Fibroblast of lung (primary cell): ENCODE results near the gene ODAD3. TPM values are rescaled to one million over a fixed set of nuclear protein-coding genes. Genes with fewer than 3 reads are reported as not detected.

Source experiments
- DNase-seq, 2 donors: peaks; one replicate each; pipeline versions ENCODE4 v3.0.0 to v3.0.0-alpha.2; 2010; ENCODE audit warnings: low read depth in 2 of 2
- H2AFZ ChIP-seq: 2 replicates; pipeline ENCODE4 v1.5.1; 2012; ENCODE audit warnings: low read length, control low read depth, inconsistent platforms
- H3K27ac ChIP-seq: 2 replicates; pipeline ENCODE4 v1.5.1; 2011; ENCODE audit warnings: low read length, control low read depth; ENCODE audit not compliant: insufficient read depth
- H3K27me3 ChIP-seq: 2 replicates; pipeline ENCODE4 v1.5.1; 2011; ENCODE audit warnings: mild to moderate bottlenecking, low read length; ENCODE audit not compliant: control insufficient read depth, insufficient read depth
- H3K36me3 ChIP-seq: 2 replicates; pipeline ENCODE4 v1.5.1; 2011; ENCODE audit warnings: low read length; ENCODE audit not compliant: control insufficient read depth, insufficient read depth
- H3K4me1 ChIP-seq: 2 replicates; pipeline ENCODE4 v1.5.1; 2011; ENCODE audit warnings: low read length; ENCODE audit not compliant: control insufficient read depth, insufficient read depth; ENCODE audit errors: extremely low read depth
- H3K4me2 ChIP-seq: 2 replicates; pipeline ENCODE4 v1.5.1; 2011; ENCODE audit warnings: low read length, control low read depth; ENCODE audit not compliant: insufficient read depth; ENCODE audit errors: extremely low read depth
- H3K4me3 ChIP-seq, 4 experiments: fragments of 200-600 bp in 1 of 4; sonication (generic) in 1 of 4; replicated peaks in 1 of 4; 2 replicates each; pipeline ENCODE4 v1.5.1; 2011 to 2016; ENCODE audit warnings: low read length in 4 of 4, low read depth in 3 of 4, mild to moderate bottlenecking in 3 of 4, control low read depth in 2 of 4, inconsistent platforms in 1 of 4, mixed read lengths in 1 of 4; ENCODE audit not compliant: insufficient read depth in 1 of 4; ENCODE audit errors: control extremely low read depth in 1 of 4
- H3K79me2 ChIP-seq: 2 replicates; pipeline ENCODE4 v1.5.1; 2012; ENCODE audit warnings: mild to moderate bottlenecking, low read length, inconsistent platforms; ENCODE audit not compliant: control insufficient read depth, insufficient read depth
- H3K9ac ChIP-seq: 2 replicates; pipeline ENCODE4 v1.5.1; 2011; ENCODE audit warnings: mild to moderate bottlenecking, low read length, control low read depth; ENCODE audit not compliant: insufficient read depth
- H3K9me3 ChIP-seq: 2 replicates; pipeline ENCODE4 v1.5.1; 2012; ENCODE audit warnings: low read depth, low read length; ENCODE audit not compliant: control insufficient read depth, insufficient read depth
- H4K20me1 ChIP-seq: 2 replicates; pipeline ENCODE4 v1.5.1; 2011; ENCODE audit warnings: low read length; ENCODE audit not compliant: control insufficient read depth, insufficient read depth; ENCODE audit errors: extremely low read depth
- CTCF ChIP-seq, 2 donors: IDR thresholded peaks in 1 of 2; conservative IDR thresholded peaks in 1 of 2; 1 replicate in 1 of 2; 2 replicates in 1 of 2; pipeline ENCODE4 v1.5.1; 2011 to 2012; ENCODE audit warnings: low read length in 2 of 2, control low read depth in 1 of 2, inconsistent platforms in 1 of 2, low read depth in 1 of 2, mild to moderate bottlenecking in 1 of 2
- EZH2 ChIP-seq: IDR thresholded peaks from 2 replicates; pipeline ENCODE4 v1.5.1; 2012; ENCODE audit warnings: low read length, control low read depth, mild to moderate bottlenecking; ENCODE audit errors: missing control alignments
- polyA plus RNA-seq, 2 donors: library from polyadenylated mRNA; depleted of rRNA in 1 of 2; stranded (reverse) in 1 of 2; unstranded in 1 of 2; fragments of >200 nt; gene quantifications; 2 replicates each; pipeline ENCODE4 v1.2.1, GENCODE V29; 2011 to 2012; ENCODE audit warnings: missing spikeins in 1 of 2
- total RNA-seq: library from RNA; depleted of rRNA; stranded (reverse); fragments of >200 nt; gene quantifications from 2 replicates; pipeline ENCODE4 v1.2.1, GENCODE V29; 2014

Gene ODAD3
- total and polyA plus RNA-seq, 2 donors (not counting 1 experiment from before 2014, with no cell fraction given) = 0.32 to 0.66 TPM

- H3K4me1 ChIP-seq = no peaks in the 10 kb centered on the region
- peaks cover 9% of the 10 kb centered on the region for H3K27me3 ChIP-seq
- H3K9ac ChIP-seq = no peak overlapping the region
- no peak overlapping the region for H2AFZ ChIP-seq
- H4K20me1 ChIP-seq = no peaks in the 10 kb centered on the region
- H3K4me3 ChIP-seq = no peak overlapping the region
- TF ChIP-seq CTCF (conservative IDR thresholded peaks at IDR 0.05 in 1 of 2, IDR thresholded peaks at IDR 0.05 in 1 of 2; ENCODE audit: low read depth in 1 of 2, low read length in 2 of 2) (no peak), EZH2 (no peak)
- H3K9me3 ChIP-seq = no peaks in the 10 kb centered on the region
- no peaks in the 10 kb centered on the region for H3K36me3 ChIP-seq
- no peak overlapping the region for H3K27ac ChIP-seq
- no peaks in the 10 kb centered on the region for H3K79me2 ChIP-seq
- DNase-seq = no peak
- H3K4me2 ChIP-seq = no peak overlapping the region
Measured at GRCh38 chr19:11426656-11427055, 8.3 kb downstream of the ODAD3 start.

- Histone ChIP-seq H3K9me3 (no peaks in the 10 kb centered on the region), H3K4me2 (no peak overlapping the region), H3K27ac (no peak overlapping the region), H2AFZ (no peak overlapping the region), H3K79me2 (no peaks in the 10 kb centered on the region), H3K4me1 (no peaks in the 10 kb centered on the region), H3K36me3 (no peaks in the 10 kb centered on the region), H3K9ac (no peak overlapping the region), H3K4me3 (no peak overlapping the region), H4K20me1 (no peaks in the 10 kb centered on the region), H3K27me3 (peaks cover 9% of the 10 kb centered on the region)
- no peak for DNase-seq
- TF ChIP-seq EZH2 = no peak
- no peak for TF ChIP-seq CTCF (conservative IDR thresholded peaks at IDR 0.05 in 1 of 2, IDR thresholded peaks at IDR 0.05 in 1 of 2; ENCODE audit: low read depth in 1 of 2, low read length in 2 of 2)
Measured at GRCh38 chr19:11425719-11426457, 9.0 kb downstream of the ODAD3 start.

- H3K27ac ChIP-seq = no peak overlapping the region
- H3K9me3 ChIP-seq = no peaks in the 10 kb centered on the region
- no peak overlapping the region for H3K9ac ChIP-seq
- no peak overlapping the region for H2AFZ ChIP-seq
- H4K20me1 ChIP-seq = no peaks in the 10 kb centered on the region
- no peak overlapping the region for H3K4me2 ChIP-seq
- no peaks in the 10 kb centered on the region for H3K79me2 ChIP-seq
- no peak overlapping the region for H3K4me3 ChIP-seq
- no peak for DNase-seq
- no peak for TF ChIP-seq EZH2
- TF ChIP-seq CTCF (conservative IDR thresholded peaks at IDR 0.05 in 1 of 2, IDR thresholded peaks at IDR 0.05 in 1 of 2; ENCODE audit: low read depth in 1 of 2, low read length in 2 of 2) = no peak
- H3K27me3 ChIP-seq = peaks cover 9% of the 10 kb centered on the region
- H3K36me3 ChIP-seq = no peaks in the 10 kb centered on the region
- no peaks in the 10 kb centered on the region for H3K4me1 ChIP-seq
Measured at GRCh38 chr19:11423791-11424181, 11.1 kb downstream of the ODAD3 start.
